HG02852 (cell line): ENCODE measurements around the gene ZNF70.
"Not testable (repeated sequence)": the region's sequence is repeated elsewhere in the genome, so short reads cannot be mapped to it uniquely, and the experiment has no call there.

ENCODE experiments used
- ATAC-seq: cut with Tn5 transposase; IDR thresholded peaks from one replicate; pipeline ENCODE4 v1.9.1; 2021; ENCODE audit warnings: mild to moderate bottlenecking, moderate library complexity; ENCODE audit not compliant: unreplicated experiment

ZNF70 gene

GRCh38 chr22:23760056-23760455 is 9.1 kb upstream of the ZNF70 start:
- no peak for ATAC-seq

DNA sequence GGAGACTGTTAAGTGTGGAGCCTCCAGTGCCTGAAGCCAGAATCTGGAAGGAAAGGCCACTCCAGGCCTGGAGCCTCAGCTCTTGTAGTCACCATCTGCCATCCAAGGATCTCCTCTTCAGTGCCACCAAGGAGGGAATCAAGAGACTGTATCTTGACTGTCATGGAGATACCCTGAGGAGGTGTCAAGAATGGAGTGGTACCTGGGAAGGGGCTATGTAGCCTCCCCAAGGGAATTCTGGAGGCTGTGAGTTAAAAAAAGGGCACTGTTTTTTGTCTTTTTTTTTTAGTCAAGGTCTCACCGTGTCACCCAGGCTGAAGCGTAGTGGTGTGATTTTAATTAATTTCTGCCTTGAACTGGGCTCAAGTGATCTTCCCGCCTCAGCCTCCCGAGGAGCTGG is 8.7 kb upstream of the ZNF70 start:
- ATAC-seq: no peak

DNA sequence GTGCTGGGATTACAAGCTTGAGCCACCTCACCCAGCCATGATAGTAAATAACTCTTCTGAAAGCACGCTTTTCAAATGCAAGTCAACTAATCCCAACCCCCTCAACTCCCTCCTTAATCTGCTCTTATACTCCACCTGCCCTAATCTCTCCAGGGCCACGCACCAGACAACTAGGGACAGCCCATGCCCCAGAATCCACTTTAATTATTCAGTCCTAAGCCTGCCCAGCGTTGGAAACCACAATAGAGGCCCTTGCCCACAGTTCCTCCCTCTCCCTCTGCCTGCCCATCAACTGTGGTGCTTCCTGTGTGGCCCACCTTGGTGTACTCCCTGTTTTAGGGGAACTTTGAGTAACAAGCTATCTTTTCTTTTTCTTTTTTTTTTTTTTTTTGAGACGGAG is 6.0 kb upstream of the ZNF70 start:
- no peak for ATAC-seq

DNA sequence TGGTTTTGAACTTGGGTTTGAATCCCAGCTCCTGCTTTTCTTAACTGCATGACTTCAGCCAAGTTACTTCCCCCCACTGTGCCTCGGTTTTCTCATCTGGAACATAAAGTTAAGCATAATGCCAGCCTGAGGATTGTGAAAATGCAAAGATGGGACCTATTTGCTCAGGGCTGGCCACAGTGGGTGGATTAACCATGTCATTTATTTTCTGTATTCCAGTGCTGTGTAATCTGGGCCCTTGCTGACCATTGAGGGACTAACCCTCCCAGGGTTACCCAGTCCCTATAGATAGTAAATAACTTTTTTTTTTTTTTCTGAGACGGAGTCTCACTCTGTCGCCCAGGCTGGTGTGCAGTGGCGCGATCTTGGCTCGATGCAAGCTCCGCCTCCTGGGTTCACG is 4.8 kb upstream of the ZNF70 start:
- ATAC-seq: no peak

DNA sequence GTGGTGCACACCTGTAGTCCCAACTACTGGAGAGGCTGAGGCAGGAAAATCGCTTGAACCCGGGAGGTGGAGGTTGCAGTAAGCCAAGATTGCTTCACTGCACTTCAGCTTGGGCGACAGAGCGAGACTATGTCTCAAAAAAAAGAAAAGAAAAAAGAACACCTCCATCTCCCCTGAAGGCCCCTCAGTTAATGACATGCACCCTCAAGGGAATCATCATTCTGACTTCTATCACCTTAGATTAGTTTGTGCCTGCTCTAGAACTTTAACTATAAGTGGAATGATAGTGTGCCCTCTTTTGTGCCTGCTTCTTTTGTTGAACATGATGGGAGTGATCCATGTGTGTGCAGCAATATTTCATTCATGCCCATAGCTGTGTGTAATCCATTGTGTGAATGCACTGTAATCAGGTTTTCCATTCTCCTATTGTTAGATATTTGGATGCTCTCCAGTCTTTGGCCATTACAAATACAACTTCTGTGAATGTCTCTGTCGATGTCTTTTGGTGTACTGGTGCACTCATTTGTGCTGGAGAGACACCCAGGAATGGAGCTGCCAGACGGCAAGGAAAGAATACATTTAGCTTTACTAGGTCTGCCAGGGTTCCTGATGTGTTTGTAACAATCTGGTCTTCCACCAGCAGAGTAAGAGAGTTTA is 4.2 kb upstream of the ZNF70 start:
- ATAC-seq: no peak

GRCh38 chr22:23754220-23754919 is 3.5 kb upstream of the ZNF70 start, which contains the start of gene VPREB3:
VPREB3 (minus strand) TSS chr22:23754425; CDS start chr22:23754363, 62 bp downstream.
- no peak for ATAC-seq

GRCh38 chr22:23753385-23753784 is 2.5 kb upstream of the ZNF70 start:
- no peak for ATAC-seq

DNA sequence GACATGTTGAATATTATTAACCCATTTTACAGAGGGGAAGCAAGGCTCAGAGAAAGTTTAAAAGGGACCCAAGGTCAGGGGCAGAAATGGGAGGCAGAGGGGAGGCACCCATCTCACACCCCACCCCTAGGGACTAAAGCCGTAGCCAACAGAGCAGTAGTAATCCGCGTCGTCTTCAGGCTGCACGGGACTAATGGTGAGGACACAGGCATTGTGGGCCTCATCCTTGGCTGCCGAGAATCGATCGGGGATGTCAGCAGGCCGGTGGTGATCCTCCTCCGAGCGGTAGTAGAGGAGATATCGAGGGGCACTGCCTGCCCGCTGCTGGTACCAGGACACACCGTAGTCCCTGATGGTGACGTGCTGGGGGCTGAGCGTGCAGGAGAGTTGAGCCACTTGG is 1.8 kb upstream of the ZNF70 start:
- no peak for ATAC-seq

DNA sequence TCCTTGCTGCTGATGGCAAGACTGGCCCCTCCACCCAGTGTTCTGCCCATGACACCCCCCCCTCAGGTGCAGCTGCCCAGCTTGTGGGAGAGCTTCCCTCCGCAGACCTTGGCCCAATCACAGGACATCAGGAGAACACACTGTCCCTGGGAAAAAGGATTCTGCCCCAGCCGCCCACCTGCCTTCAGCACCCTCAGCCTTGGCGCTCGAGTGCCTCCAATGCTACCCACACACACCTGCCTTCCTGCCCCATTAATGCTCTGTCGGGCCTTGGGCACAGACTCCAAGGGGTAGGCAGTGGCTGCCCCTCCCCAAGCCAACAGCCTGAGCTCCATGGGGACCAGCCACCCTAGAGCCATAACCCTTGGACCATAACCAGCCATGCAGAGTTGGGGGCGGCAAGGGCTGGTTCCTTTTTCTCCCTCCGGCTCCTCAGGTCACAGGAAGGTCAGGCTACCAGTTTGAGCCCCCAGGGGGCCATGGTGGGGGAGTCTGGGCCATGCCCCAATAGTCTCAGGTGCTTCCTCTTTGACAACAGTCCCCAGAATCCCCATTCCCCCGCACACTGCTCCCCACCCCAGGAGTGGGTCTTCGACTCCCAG is 1.3 kb upstream of the ZNF70 start:
- ATAC-seq: no peak

DNA sequence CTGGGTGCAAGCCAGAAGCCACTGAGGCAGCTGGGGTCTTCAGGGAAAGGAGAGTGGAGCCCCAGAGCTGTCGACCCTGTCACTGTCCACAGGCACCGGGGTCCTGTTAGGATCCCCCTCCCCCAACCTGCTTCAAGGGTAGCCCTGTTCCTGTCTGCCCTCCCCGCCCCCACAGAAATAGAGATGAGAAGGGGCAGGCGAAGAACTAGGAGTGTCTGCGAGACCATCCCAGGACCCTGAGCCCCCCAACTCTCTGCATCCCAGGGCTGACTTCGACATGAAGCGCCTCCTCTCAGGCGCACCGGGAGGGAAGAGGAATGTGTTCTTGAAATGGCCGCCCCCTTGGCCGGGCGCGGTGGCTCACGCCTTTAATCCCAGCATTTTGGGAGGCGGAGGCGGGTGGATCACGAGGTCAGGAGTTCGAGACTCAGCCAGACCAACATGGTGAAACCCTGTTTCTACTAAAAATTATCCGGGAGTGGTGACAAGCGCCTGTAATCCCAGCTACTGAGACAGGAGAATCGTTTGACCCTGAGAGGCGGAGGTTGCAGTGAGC is 607 bp upstream of the ZNF70 start:
- ATAC-seq: peak; percentile 18

DNA sequence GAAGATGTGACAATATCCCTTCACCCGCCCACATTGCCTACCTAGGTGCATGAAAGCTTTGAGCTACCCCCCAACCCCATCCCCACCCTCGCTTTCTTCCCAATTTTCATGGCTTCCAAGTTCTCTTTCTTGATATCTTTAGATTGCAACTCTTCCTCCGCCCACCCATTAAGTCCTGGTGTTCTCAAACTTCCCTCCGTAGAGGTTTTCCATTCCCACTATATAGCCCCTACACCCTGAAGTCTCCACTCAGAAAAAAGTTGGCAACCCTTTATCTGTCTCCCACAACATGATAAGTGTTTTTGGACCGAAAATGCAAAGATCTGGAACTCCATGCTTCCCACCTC is 572 bp downstream of the ZNF70 start:
- ATAC-seq: no peak

- ATAC-seq: no peak
Measured at GRCh38 chr22:23749841-23750301, 1.0 kb downstream of the ZNF70 start.

DNA sequence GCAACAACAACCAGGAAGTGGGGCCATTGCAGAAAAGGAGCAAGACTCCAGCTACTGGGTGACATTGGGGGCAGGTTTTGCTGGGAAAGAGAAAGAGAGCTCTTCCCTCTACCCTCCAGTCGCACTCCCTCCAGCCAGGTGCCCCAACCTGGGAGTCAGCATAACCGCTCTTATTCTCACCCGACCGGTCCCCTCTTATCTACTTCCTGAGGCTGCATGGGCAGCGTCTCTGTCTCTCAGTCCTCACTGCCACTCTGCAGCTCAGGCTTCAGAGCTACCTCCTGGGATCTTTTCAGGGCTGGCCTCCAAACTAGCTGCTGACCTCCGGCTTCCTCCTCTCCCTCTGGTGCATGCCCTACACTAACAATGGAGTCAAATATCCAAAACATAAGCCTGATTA is 5.1 kb downstream of the ZNF70 start:
- no peak for ATAC-seq

DNA sequence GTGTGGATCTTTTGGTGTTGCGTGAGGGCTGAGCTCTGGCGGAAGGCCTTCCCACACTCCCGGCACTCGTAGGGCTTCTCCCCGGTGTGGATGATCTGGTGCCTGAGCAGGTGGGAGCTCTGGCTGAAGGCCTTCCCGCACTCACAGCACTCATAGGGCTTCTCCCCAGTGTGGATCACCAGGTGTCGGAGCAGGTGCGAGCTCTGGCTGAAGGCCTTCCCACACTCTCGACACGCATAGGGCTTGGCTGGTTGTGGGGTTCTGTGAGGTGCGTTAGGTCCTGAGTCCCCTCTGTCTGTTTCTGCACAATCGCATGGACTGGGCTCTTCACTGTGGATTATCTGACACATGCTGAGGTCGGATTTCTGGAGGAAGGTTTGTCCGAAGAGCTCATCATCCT is 6.4 kb downstream of the ZNF70 start:
- ATAC-seq: no peak

GRCh38 chr22:23744001-23744400 is 6.9 kb downstream of the ZNF70 start:
- no peak for ATAC-seq

- ATAC-seq: no peak
Measured at GRCh38 chr22:23743303-23743705, 7.6 kb downstream of the ZNF70 start.

DNA sequence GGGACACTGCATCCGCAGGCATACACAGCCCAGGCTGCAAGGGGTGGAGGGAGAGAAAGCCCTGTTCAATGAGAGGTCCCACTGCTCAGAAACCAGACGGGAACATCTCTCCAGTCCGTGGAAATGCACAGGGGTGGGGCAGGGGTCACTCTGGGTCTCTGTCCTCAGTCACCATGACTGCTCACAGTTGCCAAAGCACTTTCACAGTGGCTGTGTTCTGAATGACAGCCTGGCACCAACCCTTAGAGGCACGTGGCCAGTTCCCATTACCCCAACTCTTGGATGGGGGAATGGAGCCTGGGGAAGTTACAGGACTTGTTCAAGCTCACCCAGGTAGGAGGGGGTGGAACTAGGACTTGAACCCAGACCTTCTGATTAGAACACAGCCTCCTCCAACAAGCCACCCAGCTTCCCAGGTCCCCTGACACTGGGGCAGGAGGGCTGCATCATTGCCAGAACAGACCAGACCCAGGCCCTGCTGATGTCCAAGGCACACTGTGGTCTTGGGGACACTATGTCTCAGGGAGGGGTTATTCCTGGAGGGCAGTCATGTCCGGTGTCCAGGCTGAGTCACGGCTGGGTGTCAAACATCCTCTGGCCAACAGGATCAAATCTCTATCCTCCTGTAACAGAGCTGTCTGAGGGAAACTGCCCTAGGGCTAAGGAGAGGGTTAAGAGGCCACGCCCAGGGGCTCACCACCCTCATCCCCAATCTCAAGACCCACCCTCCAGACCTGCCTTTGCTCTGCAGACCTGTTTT is 8.2 kb downstream of the ZNF70 start:
- ATAC-seq: no peak

DNA sequence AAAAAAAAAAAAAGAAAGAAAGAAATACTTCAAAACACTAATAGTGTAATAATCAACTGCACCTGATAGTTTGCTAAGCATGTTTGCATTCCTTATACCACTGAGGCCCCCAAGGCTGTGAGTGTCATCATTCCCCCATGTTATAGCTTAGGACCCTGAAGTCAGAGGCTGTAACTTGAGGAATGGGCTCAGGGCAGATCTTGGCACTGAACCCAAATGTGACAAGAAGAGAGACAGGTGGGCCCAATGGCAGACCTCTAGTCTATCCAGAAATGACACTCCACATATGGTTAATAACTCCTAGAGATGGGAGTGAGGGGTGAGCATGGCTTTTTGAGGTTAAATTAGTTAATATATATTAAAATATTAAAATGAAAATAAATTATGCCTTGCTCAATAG is 13.2 kb downstream of the ZNF70 start:
- ATAC-seq: no peak

GRCh38 chr22:23728108-23728507 is 22.8 kb downstream of the ZNF70 start:
- ATAC-seq: not testable (repeated sequence)

DNA sequence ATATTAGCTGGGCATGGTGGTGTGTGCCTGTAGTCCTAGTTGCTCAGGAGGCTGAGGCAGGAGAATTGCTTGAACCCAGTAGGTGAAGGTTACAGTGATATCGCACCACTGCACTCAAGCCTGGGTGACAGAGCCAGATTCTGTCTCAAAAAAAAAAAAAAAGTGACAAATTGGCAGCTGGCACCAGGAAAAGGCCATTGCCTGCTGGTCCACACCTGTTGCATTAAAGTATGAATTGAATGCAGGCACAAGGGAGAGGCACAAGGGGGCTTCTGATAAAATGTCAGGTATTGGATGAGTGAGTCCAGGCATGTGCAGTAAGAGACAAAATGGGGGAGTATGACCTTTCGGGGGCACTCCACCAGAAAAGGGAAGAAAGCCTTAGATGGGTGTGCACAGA is 28.2 kb downstream of the ZNF70 start:
- no peak for ATAC-seq

DNA sequence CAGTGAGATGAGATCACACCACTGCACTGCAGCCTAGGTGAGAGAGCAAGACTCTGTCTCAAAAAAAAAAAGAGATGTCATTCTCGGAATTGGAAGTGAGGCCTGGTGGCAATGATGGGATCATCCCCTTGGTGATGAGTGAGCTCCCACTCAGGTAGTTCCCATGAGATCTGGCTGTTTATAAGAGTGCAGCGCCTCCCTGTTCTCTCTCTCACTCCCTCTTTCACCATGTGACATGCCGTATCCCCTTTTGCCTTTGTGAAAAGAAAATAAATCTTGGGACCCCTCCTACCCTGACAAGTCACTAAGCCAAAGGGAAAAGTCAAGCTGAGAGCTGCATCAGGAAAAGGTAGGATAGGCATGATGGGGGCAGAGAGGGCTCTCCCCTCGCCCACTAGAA is 28.8 kb downstream of the ZNF70 start:
- ATAC-seq: no peak
